GM23338 (cell line): Measurements from ENCODE around the gene SYNE1. TPM values are rescaled to one million over a fixed set of nuclear protein-coding genes. Genes with fewer than 3 reads are reported as not detected.

Experiments
- ATAC-seq: fragments of 200-7000 bp; cut with Tn5 transposase; 3 replicates; pipeline ENCODE4 v1.9.1; 2020
- DNase-seq: peaks from one replicate; pipeline ENCODE4 v3.0.0-alpha.2; 2015; ENCODE audit warnings: low spot score
- H2AFZ ChIP-seq: fragments of 200-600 bp; sonication (generic); 2 replicates; pipeline ENCODE4 v1.8.0; 2016; ENCODE audit warnings: antibody characterized with exemption, mild to moderate bottlenecking, moderate library complexity
- H3F3A ChIP-seq: fragments of 200-600 bp; sonication (generic); replicated peaks from 2 replicates; pipeline ENCODE4 v1.8.0; 2017; ENCODE audit warnings: antibody characterized with exemption, mixed run types, low read depth
- H3K27ac ChIP-seq: fragments of 200-600 bp; sonication (generic); 2 replicates; pipeline ENCODE4 v1.6.1; 2016; ENCODE audit warnings: low read depth
- H3K27me3 ChIP-seq: fragments of 200-600 bp; sonication (generic); 2 replicates; pipeline ENCODE4 v1.8.0; 2016; ENCODE audit warnings: mild to moderate bottlenecking, mixed run types, moderate library complexity; ENCODE audit not compliant: insufficient read depth
- H3K36me3 ChIP-seq: fragments of 200-600 bp; sonication (generic); 2 replicates; pipeline ENCODE4 v1.8.0; 2016; ENCODE audit warnings: mild to moderate bottlenecking; ENCODE audit not compliant: insufficient read depth
- H3K4me1 ChIP-seq: fragments of 200-600 bp; sonication (generic); 2 replicates; pipeline ENCODE4 v1.8.0; 2016; ENCODE audit warnings: mild to moderate bottlenecking, moderate library complexity; ENCODE audit not compliant: insufficient read depth
- H3K4me2 ChIP-seq: fragments of 200-600 bp; sonication (generic); 2 replicates; pipeline ENCODE4 v1.7.1; 2017; ENCODE audit warnings: mixed run types
- H3K4me3 ChIP-seq: fragments of 200-600 bp; sonication (generic); 2 replicates; pipeline ENCODE4 v1.6.1; 2016; ENCODE audit warnings: mixed run types
- H3K79me2 ChIP-seq: fragments of 200-600 bp; sonication (generic); replicated peaks from 2 replicates; pipeline ENCODE4 v1.8.0; 2017; ENCODE audit warnings: mild to moderate bottlenecking; ENCODE audit not compliant: insufficient read depth
- H3K9me2 ChIP-seq: fragments of 200-600 bp; sonication (generic); 2 replicates; pipeline ENCODE4 v1.8.0; 2017; ENCODE audit not compliant: insufficient read depth
- H4K20me1 ChIP-seq: fragments of 200-600 bp; sonication (generic); replicated peaks from 2 replicates; pipeline ENCODE4 v1.8.0; 2017; ENCODE audit warnings: mild to moderate bottlenecking; ENCODE audit not compliant: insufficient read depth
- H3K27ac Mint-ChIP-seq: 2 replicates; pipeline ENCODE4 v1.8.0; 2020; ENCODE audit warnings: inconsistent platforms, mild to moderate bottlenecking, moderate library complexity, mixed read lengths
- H3K27me3 Mint-ChIP-seq: 3 replicates; pipeline ENCODE4 v1.8.0; 2022; ENCODE audit warnings: low read depth, mild to moderate bottlenecking, moderate library complexity, mixed read lengths, inconsistent platforms; ENCODE audit not compliant: insufficient read depth, poor library complexity
- H3K36me3 Mint-ChIP-seq: 3 replicates; pipeline ENCODE4 v1.8.0; 2021; ENCODE audit warnings: low read depth, mild to moderate bottlenecking, inconsistent platforms, moderate library complexity, mixed read lengths
- H3K4me1 Mint-ChIP-seq: 3 replicates; pipeline ENCODE4 v1.8.0; 2020; ENCODE audit warnings: mild to moderate bottlenecking, inconsistent platforms, mixed read lengths
- H3K4me3 Mint-ChIP-seq: 3 replicates; pipeline ENCODE4 v1.8.0; 2021; ENCODE audit warnings: moderate library complexity, mild to moderate bottlenecking, inconsistent platforms, mixed read lengths
- H3K9me3 Mint-ChIP-seq: 3 replicates; pipeline ENCODE4 v1.8.0; 2020; ENCODE audit warnings: moderate library complexity, mild to moderate bottlenecking, inconsistent platforms, mixed read lengths
- CREB1 ChIP-seq: fragments of 250-450 bp; sonication (Bioruptor Pico); IDR thresholded peaks from 2 replicates; pipeline ENCODE4 v1.5.0; 2020; ENCODE audit warnings: low read depth, mild to moderate bottlenecking, moderate library complexity
- EZH2 ChIP-seq: fragments of 200-600 bp; sonication (generic); IDR thresholded peaks from one replicate; pipeline ENCODE4 v1.8.0; 2017; ENCODE audit warnings: antibody characterized with exemption, mild to moderate bottlenecking, low read depth; ENCODE audit not compliant: unreplicated experiment
- EZH2phosphoT487 ChIP-seq: fragments of 200-600 bp; sonication (generic); IDR thresholded peaks from one replicate; pipeline ENCODE4 v1.8.1; 2018; ENCODE audit warnings: antibody characterized with exemption; ENCODE audit not compliant: unreplicated experiment
- JUNB ChIP-seq: IDR thresholded peaks from one replicate; pipeline ENCODE4 v1.6.1; 2016; ENCODE audit warnings: antibody characterized with exemption; ENCODE audit not compliant: unreplicated experiment
- STAT1 ChIP-seq: IDR thresholded peaks from one replicate; pipeline ENCODE4 v1.6.1; 2016; ENCODE audit warnings: antibody characterized with exemption; ENCODE audit not compliant: unreplicated experiment
- ZNF114 ChIP-seq: fragments of 250-450 bp; sonication (Bioruptor Pico); IDR thresholded peaks from 2 replicates; pipeline ENCODE4 v1.5.0; 2020; ENCODE audit warnings: mild to moderate bottlenecking, moderate library complexity
- ZNF331 ChIP-seq: fragments of 250-450 bp; sonication (Bioruptor Pico); IDR thresholded peaks from 2 replicates; pipeline ENCODE4 v1.5.0; 2020; ENCODE audit warnings: low read depth, mild to moderate bottlenecking, moderate library complexity
- polyA plus RNA-seq: library from polyadenylated mRNA; unstranded; fragments of >200 nt; fragmentation: Nextera tagmentation; extraction: Ambion mirVana; gene quantifications from 2 replicates; pipeline ENCODE4 v1.2.1, GENCODE V29; 2016
- total RNA-seq: library from RNA; depleted of rRNA; stranded (reverse); fragments of >200 nt; shearing (Covaris generic); gene quantifications from 2 replicates; pipeline ENCODE4 v1.2.3, GENCODE V29; 2014
- TF ChIP-seq, protein P1 (sequence below): IDR thresholded peaks from one replicate; pipeline ENCODE4 v1.6.1; 2018; ENCODE audit warnings: antibody characterized with exemption; ENCODE audit not compliant: unreplicated experiment
- TF ChIP-seq, protein P2 (sequence below): fragments of 250-450 bp; sonication (Bioruptor Pico); IDR thresholded peaks from 2 replicates; pipeline ENCODE4 v1.5.0; 2020; ENCODE audit warnings: mild to moderate bottlenecking, moderate library complexity

The SYNE1 gene
- total and polyA plus RNA-seq, 2 experiments from 2014 or later = 3.9 to 13.6 TPM

GRCh38 chr6:152312434-152312833 is 324.7 kb downstream of the SYNE1 start:
- H3K4me1 Mint-ChIP-seq = peaks cover 3% of the 10 kb centered on the region; the same call in 1 of the 3 replicates
- TF ChIP-seq EZH2 = no peak
- no peak for TF ChIP-seq JUNB
- no peak for TF ChIP-seq EZH2phosphoT487
- no peak for TF ChIP-seq STAT1
- no peak for TF ChIP-seq CREB1 (CRISPR knock-in tag)
- TF ChIP-seq, protein P1, sequence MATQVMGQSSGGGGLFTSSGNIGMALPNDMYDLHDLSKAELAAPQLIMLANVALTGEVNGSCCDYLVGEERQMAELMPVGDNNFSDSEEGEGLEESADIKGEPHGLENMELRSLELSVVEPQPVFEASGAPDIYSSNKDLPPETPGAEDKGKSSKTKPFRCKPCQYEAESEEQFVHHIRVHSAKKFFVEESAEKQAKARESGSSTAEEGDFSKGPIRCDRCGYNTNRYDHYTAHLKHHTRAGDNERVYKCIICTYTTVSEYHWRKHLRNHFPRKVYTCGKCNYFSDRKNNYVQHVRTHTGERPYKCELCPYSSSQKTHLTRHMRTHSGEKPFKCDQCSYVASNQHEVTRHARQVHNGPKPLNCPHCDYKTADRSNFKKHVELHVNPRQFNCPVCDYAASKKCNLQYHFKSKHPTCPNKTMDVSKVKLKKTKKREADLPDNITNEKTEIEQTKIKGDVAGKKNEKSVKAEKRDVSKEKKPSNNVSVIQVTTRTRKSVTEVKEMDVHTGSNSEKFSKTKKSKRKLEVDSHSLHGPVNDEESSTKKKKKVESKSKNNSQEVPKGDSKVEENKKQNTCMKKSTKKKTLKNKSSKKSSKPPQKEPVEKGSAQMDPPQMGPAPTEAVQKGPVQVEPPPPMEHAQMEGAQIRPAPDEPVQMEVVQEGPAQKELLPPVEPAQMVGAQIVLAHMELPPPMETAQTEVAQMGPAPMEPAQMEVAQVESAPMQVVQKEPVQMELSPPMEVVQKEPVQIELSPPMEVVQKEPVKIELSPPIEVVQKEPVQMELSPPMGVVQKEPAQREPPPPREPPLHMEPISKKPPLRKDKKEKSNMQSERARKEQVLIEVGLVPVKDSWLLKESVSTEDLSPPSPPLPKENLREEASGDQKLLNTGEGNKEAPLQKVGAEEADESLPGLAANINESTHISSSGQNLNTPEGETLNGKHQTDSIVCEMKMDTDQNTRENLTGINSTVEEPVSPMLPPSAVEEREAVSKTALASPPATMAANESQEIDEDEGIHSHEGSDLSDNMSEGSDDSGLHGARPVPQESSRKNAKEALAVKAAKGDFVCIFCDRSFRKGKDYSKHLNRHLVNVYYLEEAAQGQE = no peak
- no peak for TF ChIP-seq ZNF114
- TF ChIP-seq, protein P2, sequence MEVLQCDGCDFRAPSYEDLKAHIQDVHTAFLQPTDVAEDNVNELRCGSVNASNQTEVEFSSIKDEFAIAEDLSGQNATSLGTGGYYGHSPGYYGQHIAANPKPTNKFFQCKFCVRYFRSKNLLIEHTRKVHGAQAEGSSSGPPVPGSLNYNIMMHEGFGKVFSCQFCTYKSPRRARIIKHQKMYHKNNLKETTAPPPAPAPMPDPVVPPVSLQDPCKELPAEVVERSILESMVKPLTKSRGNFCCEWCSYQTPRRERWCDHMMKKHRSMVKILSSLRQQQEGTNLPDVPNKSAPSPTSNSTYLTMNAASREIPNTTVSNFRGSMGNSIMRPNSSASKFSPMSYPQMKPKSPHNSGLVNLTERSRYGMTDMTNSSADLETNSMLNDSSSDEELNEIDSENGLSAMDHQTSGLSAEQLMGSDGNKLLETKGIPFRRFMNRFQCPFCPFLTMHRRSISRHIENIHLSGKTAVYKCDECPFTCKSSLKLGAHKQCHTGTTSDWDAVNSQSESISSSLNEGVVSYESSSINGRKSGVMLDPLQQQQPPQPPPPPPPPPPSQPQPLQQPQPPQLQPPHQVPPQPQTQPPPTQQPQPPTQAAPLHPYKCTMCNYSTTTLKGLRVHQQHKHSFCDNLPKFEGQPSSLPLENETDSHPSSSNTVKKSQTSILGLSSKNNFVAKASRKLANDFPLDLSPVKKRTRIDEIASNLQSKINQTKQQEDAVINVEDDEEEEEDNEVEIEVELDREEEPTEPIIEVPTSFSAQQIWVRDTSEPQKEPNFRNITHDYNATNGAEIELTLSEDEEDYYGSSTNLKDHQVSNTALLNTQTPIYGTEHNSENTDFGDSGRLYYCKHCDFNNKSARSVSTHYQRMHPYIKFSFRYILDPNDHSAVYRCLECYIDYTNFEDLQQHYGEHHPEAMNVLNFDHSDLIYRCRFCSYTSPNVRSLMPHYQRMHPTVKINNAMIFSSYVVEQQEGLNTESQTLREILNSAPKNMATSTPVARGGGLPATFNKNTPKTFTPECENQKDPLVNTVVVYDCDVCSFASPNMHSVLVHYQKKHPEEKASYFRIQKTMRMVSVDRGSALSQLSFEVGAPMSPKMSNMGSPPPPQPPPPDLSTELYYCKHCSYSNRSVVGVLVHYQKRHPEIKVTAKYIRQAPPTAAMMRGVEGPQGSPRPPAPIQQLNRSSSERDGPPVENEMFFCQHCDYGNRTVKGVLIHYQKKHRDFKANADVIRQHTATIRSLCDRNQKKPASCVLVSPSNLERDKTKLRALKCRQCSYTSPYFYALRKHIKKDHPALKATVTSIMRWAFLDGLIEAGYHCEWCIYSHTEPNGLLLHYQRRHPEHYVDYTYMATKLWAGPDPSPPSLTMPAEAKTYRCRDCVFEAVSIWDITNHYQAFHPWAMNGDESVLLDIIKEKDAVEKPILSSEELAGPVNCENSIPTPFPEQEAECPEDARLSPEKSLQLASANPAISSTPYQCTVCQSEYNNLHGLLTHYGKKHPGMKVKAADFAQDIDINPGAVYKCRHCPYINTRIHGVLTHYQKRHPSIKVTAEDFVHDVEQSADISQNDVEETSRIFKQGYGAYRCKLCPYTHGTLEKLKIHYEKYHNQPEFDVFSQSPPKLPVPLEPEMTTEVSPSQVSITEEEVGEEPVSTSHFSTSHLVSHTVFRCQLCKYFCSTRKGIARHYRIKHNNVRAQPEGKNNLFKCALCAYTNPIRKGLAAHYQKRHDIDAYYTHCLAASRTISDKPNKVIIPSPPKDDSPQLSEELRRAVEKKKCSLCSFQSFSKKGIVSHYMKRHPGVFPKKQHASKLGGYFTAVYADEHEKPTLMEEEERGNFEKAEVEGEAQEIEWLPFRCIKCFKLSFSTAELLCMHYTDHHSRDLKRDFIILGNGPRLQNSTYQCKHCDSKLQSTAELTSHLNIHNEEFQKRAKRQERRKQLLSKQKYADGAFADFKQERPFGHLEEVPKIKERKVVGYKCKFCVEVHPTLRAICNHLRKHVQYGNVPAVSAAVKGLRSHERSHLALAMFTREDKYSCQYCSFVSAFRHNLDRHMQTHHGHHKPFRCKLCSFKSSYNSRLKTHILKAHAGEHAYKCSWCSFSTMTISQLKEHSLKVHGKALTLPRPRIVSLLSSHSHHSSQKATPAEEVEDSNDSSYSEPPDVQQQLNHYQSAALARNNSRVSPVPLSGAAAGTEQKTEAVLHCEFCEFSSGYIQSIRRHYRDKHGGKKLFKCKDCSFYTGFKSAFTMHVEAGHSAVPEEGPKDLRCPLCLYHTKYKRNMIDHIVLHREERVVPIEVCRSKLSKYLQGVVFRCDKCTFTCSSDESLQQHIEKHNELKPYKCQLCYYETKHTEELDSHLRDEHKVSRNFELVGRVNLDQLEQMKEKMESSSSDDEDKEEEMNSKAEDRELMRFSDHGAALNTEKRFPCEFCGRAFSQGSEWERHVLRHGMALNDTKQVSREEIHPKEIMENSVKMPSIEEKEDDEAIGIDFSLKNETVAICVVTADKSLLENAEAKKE (CRISPR knock-in tag) = no peak
- no peak for TF ChIP-seq ZNF331 (CRISPR knock-in tag)
- no peaks in the 10 kb centered on the region for H4K20me1 ChIP-seq
- no peak overlapping the region for H3K4me3 Mint-ChIP-seq
- no peaks in the 10 kb centered on the region for H3K79me2 ChIP-seq
- H3K36me3 ChIP-seq = no peaks in the 10 kb centered on the region
- no peak overlapping the region for H3K27ac Mint-ChIP-seq
- no peaks in the 10 kb centered on the region for H3K36me3 Mint-ChIP-seq
- no peak overlapping the region for H3K4me2 ChIP-seq
- H3K27me3 ChIP-seq = no peaks in the 10 kb centered on the region
- ATAC-seq (no peak), DNase-seq (no peak)
- no peaks in the 10 kb centered on the region for H3K27me3 Mint-ChIP-seq
- H3F3A ChIP-seq = no peaks in the 10 kb centered on the region
- peaks cover 3% of the 10 kb centered on the region; the same call in 1 of the 2 replicates for H3K9me2 ChIP-seq
- H3K4me1 ChIP-seq = no peaks in the 10 kb centered on the region
- no peak overlapping the region for H2AFZ ChIP-seq
- H3K4me3 ChIP-seq = no peak overlapping the region
- no peaks in the 10 kb centered on the region for H3K9me3 Mint-ChIP-seq
- no peak overlapping the region for H3K27ac ChIP-seq
